Gastrocnemius medialis (tissue), 4 donors: Measurements from ENCODE around the gene LEUTX.

Source experiments
- POLR2A ChIP-seq, 2 donors: fragments of 450-650 bp; IDR thresholded peaks; one replicate each; pipeline ENCODE4 v1.6.1; 2017; ENCODE audit warnings: antibody characterized with exemption in 2 of 2, mild to moderate bottlenecking in 2 of 2, moderate library complexity in 2 of 2
- TF ChIP-seq, protein P1 (sequence below), 5 experiments: fragments of 450-650 bp in 3 of 5; fragments of 200-600 bp in 2 of 5; sonication (generic) in 2 of 5; IDR thresholded peaks in 4 of 5; conservative IDR thresholded peaks in 1 of 5; 1 replicate in 4 of 5; 2 replicates in 1 of 5; pipeline ENCODE4 v1.5.1; 2016 to 2019; ENCODE audit warnings: antibody characterized with exemption in 5 of 5, mild to moderate bottlenecking in 3 of 5, moderate library complexity in 3 of 5

DNA sequence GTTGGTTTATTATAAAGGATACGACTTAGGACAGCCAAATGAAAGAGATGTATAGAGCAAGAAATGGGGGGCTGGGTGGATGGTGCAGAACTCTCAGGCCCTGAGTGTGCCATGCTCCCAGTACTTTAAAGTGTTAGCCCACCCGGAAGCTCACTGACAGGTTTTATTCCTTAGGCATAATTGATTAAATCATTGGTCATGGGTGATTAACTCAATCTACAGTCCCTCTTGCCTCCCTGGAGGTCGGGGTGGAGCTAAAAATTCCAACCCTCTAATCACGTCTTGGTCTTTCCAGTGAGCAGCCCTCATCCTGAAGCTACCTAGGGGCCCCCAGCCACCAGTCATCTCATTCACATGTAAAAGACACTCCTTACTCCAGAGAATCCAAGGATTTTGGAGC lies 9.9 kb upstream of the LEUTX start:
- TF ChIP-seq, protein P1, sequence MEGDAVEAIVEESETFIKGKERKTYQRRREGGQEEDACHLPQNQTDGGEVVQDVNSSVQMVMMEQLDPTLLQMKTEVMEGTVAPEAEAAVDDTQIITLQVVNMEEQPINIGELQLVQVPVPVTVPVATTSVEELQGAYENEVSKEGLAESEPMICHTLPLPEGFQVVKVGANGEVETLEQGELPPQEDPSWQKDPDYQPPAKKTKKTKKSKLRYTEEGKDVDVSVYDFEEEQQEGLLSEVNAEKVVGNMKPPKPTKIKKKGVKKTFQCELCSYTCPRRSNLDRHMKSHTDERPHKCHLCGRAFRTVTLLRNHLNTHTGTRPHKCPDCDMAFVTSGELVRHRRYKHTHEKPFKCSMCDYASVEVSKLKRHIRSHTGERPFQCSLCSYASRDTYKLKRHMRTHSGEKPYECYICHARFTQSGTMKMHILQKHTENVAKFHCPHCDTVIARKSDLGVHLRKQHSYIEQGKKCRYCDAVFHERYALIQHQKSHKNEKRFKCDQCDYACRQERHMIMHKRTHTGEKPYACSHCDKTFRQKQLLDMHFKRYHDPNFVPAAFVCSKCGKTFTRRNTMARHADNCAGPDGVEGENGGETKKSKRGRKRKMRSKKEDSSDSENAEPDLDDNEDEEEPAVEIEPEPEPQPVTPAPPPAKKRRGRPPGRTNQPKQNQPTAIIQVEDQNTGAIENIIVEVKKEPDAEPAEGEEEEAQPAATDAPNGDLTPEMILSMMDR (IDR thresholded peaks at IDR 0.05 in 4 of 5, conservative IDR thresholded peaks at IDR 0.05 in 1 of 5) = no peak
- no peak for TF ChIP-seq POLR2A (IDR thresholded peaks at IDR 0.05)
